OCI-LY1 (cell line): ENCODE results near the gene CDH4.

ENCODE experiments used
- EZH2 ChIP-seq: fragments of 200-600 bp; sonication (generic), shearing (Covaris generic); IDR thresholded peaks from 2 replicates; pipeline ENCODE4 v1.8.0; 2017; ENCODE audit warnings: borderline replicate concordance, mixed run types, mild to moderate bottlenecking, antibody characterized with exemption, low read length, moderate library complexity, mixed read lengths
- TF ChIP-seq, protein P1 (sequence below): fragments of 200-600 bp; sonication (generic), shearing (Covaris generic); IDR thresholded peaks from 2 replicates; pipeline ENCODE4 v1.5.1; 2017; ENCODE audit warnings: mild to moderate bottlenecking, antibody characterized with exemption, low read length, moderate library complexity, mixed read lengths

DNA sequence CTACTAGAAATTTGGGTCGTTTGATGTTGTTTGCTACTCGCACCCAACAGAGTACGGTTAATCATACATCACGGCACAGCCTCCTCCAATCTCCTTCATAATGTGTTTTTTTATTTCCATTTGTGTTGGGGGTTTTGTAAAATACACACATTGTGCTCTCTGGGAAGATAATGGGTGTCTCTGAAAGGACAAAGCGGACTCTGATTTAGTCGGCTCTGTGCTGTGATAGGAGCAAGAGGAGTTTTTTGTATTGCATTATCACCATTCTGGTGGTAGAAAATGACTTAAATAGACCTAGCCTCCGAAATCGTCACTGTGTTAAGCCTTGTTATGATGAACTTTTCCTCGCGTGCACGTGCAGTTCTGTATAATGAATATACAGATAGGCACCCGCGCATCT lies 196.3 kb downstream of the CDH4 start:
- no peak for TF ChIP-seq EZH2
- TF ChIP-seq, protein P1, sequence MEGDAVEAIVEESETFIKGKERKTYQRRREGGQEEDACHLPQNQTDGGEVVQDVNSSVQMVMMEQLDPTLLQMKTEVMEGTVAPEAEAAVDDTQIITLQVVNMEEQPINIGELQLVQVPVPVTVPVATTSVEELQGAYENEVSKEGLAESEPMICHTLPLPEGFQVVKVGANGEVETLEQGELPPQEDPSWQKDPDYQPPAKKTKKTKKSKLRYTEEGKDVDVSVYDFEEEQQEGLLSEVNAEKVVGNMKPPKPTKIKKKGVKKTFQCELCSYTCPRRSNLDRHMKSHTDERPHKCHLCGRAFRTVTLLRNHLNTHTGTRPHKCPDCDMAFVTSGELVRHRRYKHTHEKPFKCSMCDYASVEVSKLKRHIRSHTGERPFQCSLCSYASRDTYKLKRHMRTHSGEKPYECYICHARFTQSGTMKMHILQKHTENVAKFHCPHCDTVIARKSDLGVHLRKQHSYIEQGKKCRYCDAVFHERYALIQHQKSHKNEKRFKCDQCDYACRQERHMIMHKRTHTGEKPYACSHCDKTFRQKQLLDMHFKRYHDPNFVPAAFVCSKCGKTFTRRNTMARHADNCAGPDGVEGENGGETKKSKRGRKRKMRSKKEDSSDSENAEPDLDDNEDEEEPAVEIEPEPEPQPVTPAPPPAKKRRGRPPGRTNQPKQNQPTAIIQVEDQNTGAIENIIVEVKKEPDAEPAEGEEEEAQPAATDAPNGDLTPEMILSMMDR, result no peak
